ENCODE results near the gene USP15.

USP15 gene

DNA sequence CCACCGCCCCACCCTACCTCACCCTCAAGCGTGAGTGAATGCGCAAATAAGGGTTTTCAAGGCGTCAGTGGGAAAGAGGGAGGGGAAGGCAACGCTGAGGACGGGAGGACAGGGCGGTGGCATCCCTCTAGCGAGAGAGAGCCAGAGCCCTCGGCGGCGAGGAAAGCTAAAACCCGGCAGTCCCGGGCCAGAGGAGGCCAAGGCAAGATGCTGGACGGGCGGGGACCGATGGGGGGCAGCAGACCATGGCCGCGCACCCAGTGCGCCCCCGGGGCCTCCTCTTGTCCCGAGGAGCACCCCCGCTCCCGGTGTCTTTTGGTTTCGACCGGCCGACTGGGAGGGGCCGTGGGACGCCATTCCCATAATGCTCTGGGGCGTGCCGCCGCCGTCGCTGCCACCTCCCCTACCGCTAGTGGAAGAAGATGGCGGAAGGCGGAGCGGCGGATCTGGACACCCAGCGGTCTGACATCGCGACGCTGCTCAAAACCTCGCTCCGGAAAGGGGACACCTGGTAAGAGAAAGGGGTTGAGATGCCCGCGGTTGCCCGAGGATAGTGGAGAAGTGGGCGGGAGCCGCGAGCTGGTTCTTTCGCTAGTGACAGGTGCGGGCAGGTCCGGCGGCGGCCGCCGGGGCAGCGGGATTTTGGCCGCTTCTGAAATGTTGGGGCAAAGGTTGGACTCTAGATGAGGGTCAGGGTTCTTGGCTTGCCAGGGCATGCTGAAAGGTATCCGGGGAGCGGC is at the start of gene USP15:
Gene USP15, plus strand, starts transcription at position 412 of the 740 bp plus-strand sequence. Its CDS starts 11 bp downstream, at position 423.
- DNase-seq (ENCODE audit: insufficient read length, low spot score) (peak; percentile 60), FAIRE-seq (peak; percentile 92)
- peak; percentile 81 for TF ChIP-seq POLR2A (IDR thresholded peaks at IDR 0.05; ENCODE audit: low read depth, low read length)

DNA sequence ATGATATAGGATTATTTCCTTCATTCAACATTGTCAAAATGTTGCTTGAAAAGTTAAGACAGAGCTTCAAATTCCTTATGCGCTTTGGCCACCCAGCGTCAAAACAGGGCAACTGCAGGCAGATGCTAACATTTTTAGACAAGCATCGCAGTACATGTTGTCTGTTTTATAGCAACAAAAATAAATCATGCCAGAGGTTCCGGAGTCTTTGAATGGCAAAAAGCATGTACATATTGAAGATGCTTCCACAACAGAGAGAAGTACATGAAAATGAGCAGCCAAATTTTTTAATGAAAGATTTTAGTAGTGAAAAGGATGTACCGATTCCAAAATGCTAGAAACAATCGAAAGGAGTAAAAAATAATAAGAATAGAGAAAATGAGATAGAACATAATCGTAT is 49.8 kb upstream of the USP15 start:
- FAIRE-seq = peak; percentile 80
- no peak for DNase-seq (ENCODE audit: insufficient read length, low spot score)
- no peak for TF ChIP-seq POLR2A (IDR thresholded peaks at IDR 0.05; ENCODE audit: low read depth, low read length)

DNA sequence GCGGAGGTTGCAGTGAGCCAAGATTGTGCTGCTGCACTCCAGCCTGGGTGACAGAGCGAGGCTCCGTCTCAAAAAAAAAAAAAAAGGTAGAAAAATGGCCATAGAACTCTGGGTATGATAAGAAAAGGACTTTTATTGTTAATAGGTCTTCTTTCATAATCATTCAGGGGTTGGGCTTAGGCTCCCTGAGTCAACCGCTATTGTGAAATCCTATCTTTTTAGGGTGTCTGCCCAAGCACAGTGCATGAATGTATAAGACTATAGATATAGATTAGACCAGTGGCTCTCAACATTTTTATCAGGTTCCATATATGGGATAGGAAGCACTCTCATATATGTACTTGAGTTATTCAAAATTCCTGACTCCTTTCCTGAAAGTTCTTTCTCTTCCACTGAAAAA is 48.7 kb upstream of the USP15 start:
- no peak for TF ChIP-seq POLR2A (IDR thresholded peaks at IDR 0.05; ENCODE audit: low read depth, low read length)
- FAIRE-seq (no peak), DNase-seq (ENCODE audit: insufficient read length, low spot score) (no peak)

DNA sequence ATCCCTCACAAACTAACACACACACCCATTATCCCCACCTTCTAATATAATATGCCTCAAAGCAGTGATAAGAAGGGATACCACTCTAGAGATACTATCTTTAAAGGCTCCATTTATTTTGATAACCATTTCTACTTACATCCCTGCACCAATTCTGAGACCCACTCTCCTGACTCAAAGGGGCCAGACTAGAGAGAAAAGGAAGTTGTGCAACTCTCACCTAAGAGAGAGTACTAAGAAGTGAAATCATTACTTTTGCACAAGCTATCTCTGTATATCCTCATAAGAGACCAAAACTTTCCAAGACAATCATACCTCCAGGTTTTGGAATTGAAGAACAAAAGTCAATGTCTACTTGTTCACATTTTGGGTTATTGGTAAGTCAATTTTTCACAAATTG is 45.4 kb upstream of the USP15 start:
- TF ChIP-seq POLR2A (IDR thresholded peaks at IDR 0.05; ENCODE audit: low read depth, low read length) = no peak
- FAIRE-seq (no peak), DNase-seq (ENCODE audit: insufficient read length, low spot score) (no peak)

DNA sequence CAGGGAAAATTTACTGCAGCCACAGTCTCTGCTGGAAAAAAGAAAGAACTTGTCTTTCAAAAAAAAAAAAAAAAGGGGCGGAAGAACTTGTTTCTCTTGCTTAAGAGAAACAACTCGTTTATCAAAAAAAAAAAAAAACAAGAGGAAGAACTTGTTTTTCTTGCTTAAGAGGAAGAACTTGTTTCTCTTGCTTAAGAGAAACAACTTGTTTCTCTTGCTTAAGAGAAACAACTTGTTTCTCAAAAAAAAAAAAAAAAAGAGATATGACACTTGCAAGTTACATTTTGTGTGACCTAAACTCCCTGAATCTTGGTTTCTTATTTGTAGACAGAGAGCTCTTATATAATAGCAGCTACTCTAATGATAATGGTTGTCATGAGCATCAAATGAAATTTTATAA is 44.7 kb upstream of the USP15 start:
- TF ChIP-seq POLR2A (IDR thresholded peaks at IDR 0.05; ENCODE audit: low read depth, low read length) = no peak
- DNase-seq (ENCODE audit: insufficient read length, low spot score) = no peak
- FAIRE-seq = no peak

DNA sequence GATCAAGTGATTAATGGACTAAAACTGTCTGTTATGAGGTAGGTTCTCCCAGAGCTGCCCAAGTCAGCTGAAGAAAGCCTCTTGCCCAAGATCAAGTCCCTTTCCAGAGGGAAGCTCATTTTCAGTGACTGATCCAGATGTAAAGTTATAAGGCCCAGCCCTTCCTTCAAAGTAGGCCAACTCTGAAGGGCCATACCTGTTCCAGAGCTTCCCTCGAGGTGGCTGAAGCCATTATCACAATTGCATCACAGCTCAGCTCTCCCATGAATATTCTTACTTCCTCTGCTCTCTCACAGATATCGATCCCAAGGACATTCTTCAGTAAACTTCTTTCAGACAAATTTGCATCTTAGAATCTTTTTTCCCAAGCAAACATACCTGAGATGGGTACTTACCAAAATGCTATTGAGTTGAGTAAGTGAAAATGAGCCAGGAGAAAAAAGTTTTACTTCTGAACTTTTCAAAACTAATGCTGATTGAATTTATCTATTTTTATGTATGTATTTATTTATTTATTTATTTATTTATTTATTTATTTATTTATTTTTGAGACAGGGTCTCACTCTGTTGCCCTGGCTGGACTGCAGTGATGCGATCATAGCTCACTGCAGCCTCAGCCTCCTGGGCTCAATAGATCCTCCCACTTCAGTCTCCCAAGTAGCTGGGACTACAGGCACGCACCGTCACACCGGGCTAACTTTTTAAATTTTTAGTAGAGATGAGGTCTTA is 42.6 kb upstream of the USP15 start:
- FAIRE-seq = no peak
- DNase-seq (ENCODE audit: insufficient read length, low spot score) = no peak
- TF ChIP-seq POLR2A (IDR thresholded peaks at IDR 0.05; ENCODE audit: low read depth, low read length) = no peak

DNA sequence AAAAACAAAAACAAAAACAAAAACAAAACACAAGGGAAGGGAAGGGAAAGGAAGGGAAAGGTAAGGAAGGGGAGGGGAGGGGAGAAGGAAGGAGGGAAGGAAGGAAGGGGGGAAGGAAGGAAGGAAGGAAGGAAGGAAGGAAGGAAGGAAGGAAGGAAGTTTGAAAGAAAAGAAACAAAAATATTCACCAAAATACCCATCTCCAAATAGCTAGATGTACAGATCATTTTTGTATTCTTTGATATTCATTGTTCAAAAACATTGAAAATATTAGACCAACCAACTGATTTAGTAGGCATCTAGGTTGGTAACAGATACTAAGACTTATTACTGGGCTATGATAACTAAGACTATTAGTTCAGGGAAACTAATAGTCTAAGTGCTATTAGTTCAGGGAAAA is 39.1 kb upstream of the USP15 start:
- TF ChIP-seq POLR2A (IDR thresholded peaks at IDR 0.05; ENCODE audit: low read depth, low read length) = no peak
- DNase-seq (ENCODE audit: insufficient read length, low spot score) (no peak), FAIRE-seq (no peak)

DNA sequence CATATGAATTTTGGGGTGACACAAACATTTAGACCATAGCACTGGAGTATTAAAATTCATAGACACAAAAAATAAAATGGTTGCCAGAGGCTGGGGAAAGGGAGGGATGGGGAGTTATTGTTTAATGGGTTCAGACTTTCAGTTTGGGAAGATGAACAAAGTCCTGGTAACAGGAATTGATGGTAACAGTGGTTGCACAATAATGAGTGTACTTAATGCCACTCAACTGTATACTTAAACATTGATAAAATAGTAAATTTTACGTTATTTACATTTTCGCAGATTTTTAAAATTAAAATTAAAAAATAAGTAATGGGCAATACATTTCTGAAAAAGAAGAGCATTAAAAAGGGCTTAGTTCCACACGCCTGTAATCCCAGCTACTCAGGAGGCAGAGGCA is 35.6 kb upstream of the USP15 start:
- DNase-seq (ENCODE audit: insufficient read length, low spot score) (no peak), FAIRE-seq (no peak)
- TF ChIP-seq POLR2A (IDR thresholded peaks at IDR 0.05; ENCODE audit: low read depth, low read length) = no peak

DNA sequence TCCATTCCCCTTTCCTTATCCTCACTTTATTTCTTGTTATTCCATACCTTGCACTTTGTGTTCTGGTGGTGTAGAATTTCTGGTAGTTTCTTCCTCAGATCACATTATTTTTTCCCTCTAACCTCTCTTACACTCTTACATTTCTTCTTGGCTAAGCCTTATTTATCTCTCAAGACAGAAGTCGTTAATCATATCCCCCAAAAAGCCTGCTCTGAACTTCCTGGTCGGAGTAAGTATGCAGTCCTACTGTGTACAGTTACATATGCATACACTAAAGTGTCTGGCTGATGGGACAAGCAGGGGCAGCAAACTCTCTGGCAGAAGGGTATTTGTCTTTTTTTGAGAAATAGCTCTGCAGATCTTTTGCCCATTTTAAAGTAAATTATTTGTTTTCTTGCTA is 33.1 kb upstream of the USP15 start:
- DNase-seq (ENCODE audit: insufficient read length, low spot score) = no peak
- FAIRE-seq = no peak
- no peak for TF ChIP-seq POLR2A (IDR thresholded peaks at IDR 0.05; ENCODE audit: low read depth, low read length)

DNA sequence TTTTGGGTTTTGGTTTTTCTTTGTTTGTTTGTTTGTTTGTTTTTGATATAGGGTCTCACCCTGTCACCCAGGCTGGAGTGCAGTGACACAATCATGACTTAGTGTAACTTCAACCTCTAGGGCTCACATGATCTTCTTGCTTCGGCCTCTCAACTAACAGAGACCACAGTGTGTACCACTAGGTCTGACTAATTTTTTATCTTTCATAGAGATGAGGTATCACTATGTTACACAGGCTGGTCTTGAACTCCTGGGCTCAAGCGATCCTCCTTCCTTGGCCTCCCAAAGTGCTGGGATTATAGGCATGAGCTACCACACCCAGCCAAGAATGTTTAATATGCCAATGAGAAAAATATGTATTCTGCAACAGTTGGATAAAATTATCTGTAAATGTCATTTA is 29.6 kb upstream of the USP15 start:
- TF ChIP-seq POLR2A (IDR thresholded peaks at IDR 0.05; ENCODE audit: low read depth, low read length) = no peak
- FAIRE-seq = no peak
- no peak for DNase-seq (ENCODE audit: insufficient read length, low spot score)

DNA sequence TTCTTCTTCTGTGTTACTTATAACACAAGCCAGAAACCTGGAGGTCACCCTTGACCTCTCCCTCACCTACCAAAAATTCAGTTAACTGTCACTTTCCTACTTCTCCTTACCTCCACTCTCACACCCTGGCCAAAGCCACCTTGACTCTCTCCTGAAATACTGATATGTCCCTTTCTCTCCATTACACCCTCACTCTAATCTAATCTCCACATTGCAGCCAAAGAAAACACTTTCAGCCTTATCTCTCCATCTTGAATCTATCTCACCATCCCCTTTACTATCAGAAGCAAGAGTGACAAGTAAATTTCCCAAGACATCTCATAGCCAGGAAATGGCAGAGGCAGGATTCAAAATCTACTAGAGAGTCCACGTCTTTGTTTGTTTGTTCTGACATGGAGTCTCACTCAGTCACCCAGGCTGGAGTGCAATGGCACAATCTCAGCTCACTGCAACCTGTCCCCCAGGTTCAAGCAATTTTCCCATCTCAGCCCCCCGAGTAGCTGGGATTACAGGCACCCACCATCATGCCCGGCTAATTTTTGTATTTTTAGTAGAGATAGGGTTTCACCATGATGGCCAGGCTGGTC is 28.0 kb upstream of the USP15 start:
- DNase-seq (ENCODE audit: insufficient read length, low spot score) (no peak), FAIRE-seq (no peak)
- TF ChIP-seq POLR2A (IDR thresholded peaks at IDR 0.05; ENCODE audit: low read depth, low read length) = no peak

DNA sequence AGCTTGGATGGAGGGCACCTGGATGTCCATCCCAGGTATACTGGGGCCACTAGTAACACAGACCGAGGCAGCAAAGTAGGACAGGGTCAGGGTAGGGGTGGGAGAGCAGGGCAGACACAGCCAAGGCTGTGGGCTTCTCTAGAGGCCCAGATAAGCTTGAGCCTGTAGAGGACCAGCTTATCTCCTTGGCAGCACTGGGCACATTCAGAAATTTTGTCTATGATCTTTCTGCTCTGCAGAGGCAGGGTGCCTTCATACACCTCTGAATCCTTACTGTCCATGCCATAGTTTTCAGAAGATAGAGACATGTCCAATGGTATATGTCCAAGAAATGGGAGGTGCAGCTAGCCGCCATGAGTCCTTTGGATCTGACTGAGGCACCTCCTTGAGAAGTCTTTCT is 26.4 kb upstream of the USP15 start:
- DNase-seq (ENCODE audit: insufficient read length, low spot score) = no peak
- FAIRE-seq = no peak
- no peak for TF ChIP-seq POLR2A (IDR thresholded peaks at IDR 0.05; ENCODE audit: low read depth, low read length)

DNA sequence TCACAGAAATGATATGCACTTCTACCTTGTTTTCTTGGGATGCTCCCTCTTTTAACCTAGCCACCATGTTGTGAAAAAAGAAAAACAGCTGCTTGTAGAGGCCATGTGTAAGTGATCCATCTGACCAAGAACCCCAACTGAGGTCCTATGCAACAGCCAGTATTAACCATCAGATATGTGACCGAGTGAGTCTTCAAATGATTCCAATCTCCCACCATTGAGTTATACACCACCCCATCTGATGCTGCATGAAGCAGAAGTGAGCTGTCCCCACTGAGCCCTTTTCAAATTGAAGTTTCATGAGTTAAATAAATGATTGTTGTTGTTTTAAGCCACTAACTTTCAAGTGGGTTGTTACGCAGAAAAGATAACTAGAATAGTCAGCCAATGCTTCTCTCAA is 20.6 kb upstream of the USP15 start:
- no peak for TF ChIP-seq POLR2A (IDR thresholded peaks at IDR 0.05; ENCODE audit: low read depth, low read length)
- FAIRE-seq (no peak), DNase-seq (ENCODE audit: insufficient read length, low spot score) (no peak)

DNA sequence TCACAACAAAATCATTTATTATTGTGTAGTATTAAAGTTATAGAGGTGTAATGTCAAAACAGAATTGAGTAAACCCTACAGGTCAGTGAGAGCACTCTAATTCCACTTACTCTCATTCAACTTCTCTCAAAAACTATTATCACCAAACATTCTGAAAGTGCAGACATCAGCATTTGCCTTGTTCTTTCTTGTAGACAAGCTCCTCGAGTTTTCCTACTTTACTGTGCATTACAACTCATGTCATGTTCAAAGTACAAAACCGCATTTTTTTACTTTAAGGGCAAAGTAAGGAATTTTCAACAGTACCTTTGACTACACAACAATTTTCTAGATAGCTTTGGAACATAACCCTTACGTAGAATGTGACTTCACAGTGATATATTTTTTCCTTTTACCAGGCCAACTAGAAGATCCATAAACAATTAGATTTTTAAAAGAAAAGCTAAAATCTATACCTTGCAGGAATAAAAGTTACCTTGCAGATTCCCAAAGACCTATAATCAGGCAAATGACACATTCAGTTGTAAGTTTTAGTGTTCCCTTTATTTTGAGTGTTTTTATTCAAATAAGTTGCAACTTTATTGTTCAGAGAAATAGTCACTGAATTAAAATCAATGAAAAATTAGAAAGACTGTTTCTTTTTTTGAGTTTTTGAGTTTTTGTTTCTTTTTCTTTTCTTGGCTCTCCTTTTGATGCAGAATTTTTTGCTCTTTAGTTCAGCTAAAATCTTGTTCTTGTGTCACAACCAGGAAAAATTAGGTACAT is 12.7 kb upstream of the USP15 start:
- DNase-seq (ENCODE audit: insufficient read length, low spot score) (no peak), FAIRE-seq (no peak)
- TF ChIP-seq POLR2A (IDR thresholded peaks at IDR 0.05; ENCODE audit: low read depth, low read length) = no peak

Data from H54 (cell line).